Tibial nerve (tissue), 4 donors: ENCODE measurements around the gene LYPD6B.

Source experiments
- EP300 ChIP-seq, 2 donors: sonication (generic); formaldehyde crosslinking; IDR thresholded peaks; one replicate each; pipeline ENCODE4 v1.6.1; 2017; ENCODE audit warnings: antibody characterized with exemption in 2 of 2, mild to moderate bottlenecking in 1 of 2
- POLR2A ChIP-seq, 2 donors: fragments of 450-650 bp; IDR thresholded peaks; one replicate each; pipeline ENCODE4 v1.6.1; 2017; ENCODE audit warnings: antibody characterized with exemption in 2 of 2, mild to moderate bottlenecking in 2 of 2, moderate library complexity in 2 of 2
- TF ChIP-seq, protein P1 (sequence below), 5 experiments: fragments of 200-600 bp in 3 of 5; fragments of 450-650 bp in 2 of 5; sonication (generic) in 3 of 5; IDR thresholded peaks; one replicate each; pipeline ENCODE4 v1.5.1; 2016 to 2019; ENCODE audit warnings: antibody characterized with exemption in 5 of 5, mild to moderate bottlenecking in 3 of 5, moderate library complexity in 2 of 5

DNA sequence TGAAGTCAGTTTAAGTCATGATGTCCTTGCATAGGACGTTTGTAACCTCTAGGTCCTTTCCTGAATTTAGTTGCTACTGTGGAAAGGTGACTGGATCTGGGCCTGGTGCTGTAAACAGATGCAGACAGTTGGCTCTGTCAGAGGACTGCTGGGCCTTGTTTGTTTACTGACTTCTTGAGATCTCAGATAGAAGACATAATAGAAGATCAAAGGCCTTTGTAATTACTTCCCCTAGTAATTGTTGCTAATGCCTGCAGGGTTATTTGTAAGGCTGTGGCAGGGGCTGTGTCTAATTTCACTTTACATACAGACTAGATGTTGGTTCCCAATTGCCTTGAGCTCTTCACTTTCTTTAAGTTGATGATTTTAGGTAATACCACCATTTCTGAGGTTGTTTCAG is 42.5 kb downstream of the LYPD6B start:
- TF ChIP-seq, protein P1, sequence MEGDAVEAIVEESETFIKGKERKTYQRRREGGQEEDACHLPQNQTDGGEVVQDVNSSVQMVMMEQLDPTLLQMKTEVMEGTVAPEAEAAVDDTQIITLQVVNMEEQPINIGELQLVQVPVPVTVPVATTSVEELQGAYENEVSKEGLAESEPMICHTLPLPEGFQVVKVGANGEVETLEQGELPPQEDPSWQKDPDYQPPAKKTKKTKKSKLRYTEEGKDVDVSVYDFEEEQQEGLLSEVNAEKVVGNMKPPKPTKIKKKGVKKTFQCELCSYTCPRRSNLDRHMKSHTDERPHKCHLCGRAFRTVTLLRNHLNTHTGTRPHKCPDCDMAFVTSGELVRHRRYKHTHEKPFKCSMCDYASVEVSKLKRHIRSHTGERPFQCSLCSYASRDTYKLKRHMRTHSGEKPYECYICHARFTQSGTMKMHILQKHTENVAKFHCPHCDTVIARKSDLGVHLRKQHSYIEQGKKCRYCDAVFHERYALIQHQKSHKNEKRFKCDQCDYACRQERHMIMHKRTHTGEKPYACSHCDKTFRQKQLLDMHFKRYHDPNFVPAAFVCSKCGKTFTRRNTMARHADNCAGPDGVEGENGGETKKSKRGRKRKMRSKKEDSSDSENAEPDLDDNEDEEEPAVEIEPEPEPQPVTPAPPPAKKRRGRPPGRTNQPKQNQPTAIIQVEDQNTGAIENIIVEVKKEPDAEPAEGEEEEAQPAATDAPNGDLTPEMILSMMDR (IDR thresholded peaks at IDR 0.05): no peak
- TF ChIP-seq EP300 (IDR thresholded peaks at IDR 0.05) (no peak), POLR2A (IDR thresholded peaks at IDR 0.05) (no peak)
